Right atrium auricular region (tissue), 2 donors: ENCODE measurements around the gene ZNF747. TPM values are rescaled to one million over a fixed set of nuclear protein-coding genes. Genes with fewer than 3 reads are reported as not detected.

ENCODE experiments used
- DNase-seq: peaks from one replicate; pipeline ENCODE4 v3.0.0-alpha.2; 2019; ENCODE audit warnings: low spot score
- H3K27ac ChIP-seq, 2 donors: fragments of 200-600 bp; sonication (generic); 1 replicate in 1 of 2; 2 replicates in 1 of 2; pipeline ENCODE4 v1.5.1; 2016 to 2019
- H3K27me3 ChIP-seq, 2 donors: fragments of 200-600 bp; sonication (generic); one replicate each; pipeline versions ENCODE4 v1.5.1 to v1.6.0; 2017 to 2019
- H3K36me3 ChIP-seq: fragments of 200-600 bp; sonication (generic); one replicate; pipeline ENCODE4 v1.5.1; 2016
- H3K4me1 ChIP-seq, 2 donors: fragments of 200-600 bp; sonication (generic); one replicate each; pipeline versions ENCODE4 v1.5.1 to v1.6.0; 2017 to 2019
- H3K4me3 ChIP-seq, 2 donors: fragments of 200-600 bp; sonication (generic); 1 replicate in 1 of 2; 2 replicates in 1 of 2; pipeline ENCODE4 v1.5.1; 2017 to 2019; ENCODE audit warnings: mild to moderate bottlenecking in 1 of 2, moderate library complexity in 1 of 2
- H3K9me3 ChIP-seq, 2 donors: fragments of 200-600 bp; sonication (generic); one replicate each; pipeline ENCODE4 v1.5.1; 2019
- CTCF ChIP-seq, 2 donors: fragments of 200-600 bp; sonication (generic); IDR thresholded peaks; one replicate each; pipeline ENCODE4 v1.5.1; 2019; ENCODE audit warnings: antibody characterized with exemption in 2 of 2
- microRNA-seq, 2 donors: library from miRNA; unstranded; fragments of <30 nt; microRNA quantifications; one replicate each; pipeline ENCODE4, GENCODE V29; 2016 to 2017; ENCODE audit warnings: borderline number of aligned reads in 2 of 2, borderline replicate concordance in 1 of 2
- total RNA-seq, 2 donors: library from RNA; depleted of rRNA; stranded (reverse); fragments of >200 nt; gene quantifications; one replicate each; pipeline ENCODE4 v1.1.0, GENCODE V29; 2016

Gene ZNF747
- total RNA-seq, 2 donors from 2014 or later, result 13.3 to 16.2 TPM

- Histone ChIP-seq H3K27ac (no peak overlapping the region), H3K27me3 (no peaks in the 10 kb centered on the region), H3K9me3 (no peaks in the 10 kb centered on the region), H3K4me3 (no peak overlapping the region), H3K4me1 (no peaks in the 10 kb centered on the region), H3K36me3 (no peaks in the 10 kb centered on the region)
- no peak for TF ChIP-seq CTCF (IDR thresholded peaks at IDR 0.05)
- DNase-seq, result no peak
Measured at GRCh38 chr16:30485818-30486436, 48.7 kb downstream of the ZNF747 start.

GRCh38 chr16:30484887-30485286 is 49.8 kb downstream of the ZNF747 start:
- DNase-seq, result no peak
- H3K36me3 ChIP-seq, result no peaks in the 10 kb centered on the region
- no peaks in the 10 kb centered on the region for H3K4me1 ChIP-seq
- no peak overlapping the region for H3K4me3 ChIP-seq
- no peak for TF ChIP-seq CTCF (IDR thresholded peaks at IDR 0.05)
- no peak overlapping the region for H3K27ac ChIP-seq
- no peaks in the 10 kb centered on the region for H3K9me3 ChIP-seq
- H3K27me3 ChIP-seq, result no peaks in the 10 kb centered on the region

DNA sequence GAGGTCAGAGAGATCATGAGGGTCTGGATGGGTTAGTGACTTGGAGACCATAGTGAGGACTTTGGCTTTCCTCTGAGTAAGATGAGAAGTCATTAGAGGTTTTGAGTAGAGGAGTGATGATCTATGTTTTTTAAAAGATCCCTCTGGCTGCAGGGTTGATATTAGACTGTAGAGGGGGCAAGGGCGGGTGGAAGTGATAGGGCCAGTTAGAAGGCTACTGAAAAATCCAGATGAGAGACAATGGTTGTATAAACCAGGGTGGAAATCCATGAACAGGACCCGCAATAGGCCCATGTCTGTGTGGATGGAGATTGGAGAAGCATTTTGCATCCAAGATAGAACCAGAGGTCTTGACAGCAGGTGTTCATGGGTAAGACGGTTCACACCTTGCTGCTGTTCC is 52.3 kb downstream of the ZNF747 start:
- H3K4me3 ChIP-seq, result no peak overlapping the region
- no peak for DNase-seq
- TF ChIP-seq CTCF (IDR thresholded peaks at IDR 0.05), result no peak
- no peaks in the 10 kb centered on the region for H3K4me1 ChIP-seq
- H3K9me3 ChIP-seq, result no peaks in the 10 kb centered on the region
- no peaks in the 10 kb centered on the region for H3K27me3 ChIP-seq
- H3K36me3 ChIP-seq, result no peaks in the 10 kb centered on the region
- no peak overlapping the region for H3K27ac ChIP-seq

- no peaks in the 10 kb centered on the region for H3K27me3 ChIP-seq
- DNase-seq, result no peak
- H3K9me3 ChIP-seq, result no peaks in the 10 kb centered on the region
- TF ChIP-seq CTCF (IDR thresholded peaks at IDR 0.05), result no peak
- H3K36me3 ChIP-seq, result no peaks in the 10 kb centered on the region
- H3K4me1 ChIP-seq, result no peaks in the 10 kb centered on the region
- no peak overlapping the region for H3K27ac ChIP-seq
- H3K4me3 ChIP-seq, result no peak overlapping the region
Measured at GRCh38 chr16:30481381-30481780, 53.3 kb downstream of the ZNF747 start.

Small RNA genes within 50 kb of the gene (microRNA-seq; reads per million reads assigned to microRNA genes)
- 0 reads per million in 2 donors for gene MIR4518

Other genes with a start within 250 kb of the ZNF747 start
- gene CD2BP2, start 179.6 kb downstream of the ZNF747 start, total RNA-seq, result 10 to 100 TPM; 22.0 to 39.3 TPM
- 10 to 100 TPM; 20.0 to 22.3 TPM for gene TBC1D10B, start 164.4 kb downstream of the ZNF747 start, total RNA-seq
- not detected for gene MYL11, start 160.1 kb downstream of the ZNF747 start, total RNA-seq
- under 1 TPM in 1 of 2 donors, not detected in 1; 0.35 TPM for gene SEPTIN1, start 152.3 kb downstream of the ZNF747 start, total RNA-seq
- 10 to 100 TPM in 1 of 2 donors, 1 to 10 TPM in 1; 5.7 to 10.7 TPM for gene ZNF48, start 139.4 kb downstream of the ZNF747 start, total RNA-seq
- 10 to 100 TPM; 13.0 to 14.3 TPM for gene ZNF771, start 127.3 kb downstream of the ZNF747 start, total RNA-seq
- gene DCTPP1, start 104.8 kb downstream of the ZNF747 start, total RNA-seq, result 10 to 100 TPM; 14.4 to 18.7 TPM
- gene SEPHS2, start 89.0 kb downstream of the ZNF747 start, total RNA-seq, result 10 to 100 TPM; 18.2 to 18.6 TPM
- gene ITGAL, start 62.1 kb downstream of the ZNF747 start, total RNA-seq, result 1 to 10 TPM; 2.0 to 2.6 TPM
- gene ZNF768, start 8.3 kb downstream of the ZNF747 start, total RNA-seq, result 10 to 100 TPM; 41.1 to 51.4 TPM
- gene ZNF764, start 23.5 kb upstream of the ZNF747 start, total RNA-seq, result 10 to 100 TPM; 12.0 to 16.9 TPM
- 10 to 100 TPM in 1 of 2 donors, 1 to 10 TPM in 1; 9.6 to 13.5 TPM for gene ZNF688, start 36.9 kb upstream of the ZNF747 start, total RNA-seq
- 1 to 10 TPM; 5.5 to 6.0 TPM for gene ZNF785, start 50.8 kb upstream of the ZNF747 start, total RNA-seq
- 1 to 10 TPM; 6.2 to 8.3 TPM for gene ZNF689, start 75.5 kb upstream of the ZNF747 start, total RNA-seq
- 10 to 100 TPM; 12.3 to 17.3 TPM for gene PRR14, start 116.1 kb upstream of the ZNF747 start, total RNA-seq
- gene FBRS, start 123.6 kb upstream of the ZNF747 start, total RNA-seq, result 10 to 100 TPM; 16.5 to 26.3 TPM
- gene SRCAP, start 164.3 kb upstream of the ZNF747 start, total RNA-seq, result 10 to 100 TPM; 22.5 to 25.0 TPM
- 10 to 100 TPM; 16.0 to 22.1 TPM for gene PHKG2, start 213.6 kb upstream of the ZNF747 start, total RNA-seq
- under 1 TPM; 0.37 to 0.83 TPM for gene CFAP119, start 227.2 kb upstream of the ZNF747 start, total RNA-seq
- 10 to 100 TPM; 48.5 to 59.5 TPM for gene RNF40, start 227.5 kb upstream of the ZNF747 start, total RNA-seq